Osteoblast (primary cell): ENCODE measurements around the gene ZMIZ1. TPM values are rescaled to one million over a fixed set of nuclear protein-coding genes. Genes with fewer than 3 reads are reported as not detected.
A peak's percentile ranks its signal among the peaks of the same experiment; 100 is the strongest.

Experiments used
- DNase-seq: peaks from one replicate; pipeline ENCODE4 v3.0.0; 2011; ENCODE audit warnings: low spot score, mixed read lengths; ENCODE audit not compliant: insufficient read length; ENCODE audit errors: missing footprints
- H2AFZ ChIP-seq: 2 replicates; pipeline ENCODE4 v1.6.0; 2011; ENCODE audit warnings: mild to moderate bottlenecking, low read length
- H3K27ac ChIP-seq: 2 replicates; pipeline ENCODE4 v1.5.1; 2011; ENCODE audit warnings: mild to moderate bottlenecking, low read depth, low read length, moderate library complexity
- H3K27me3 ChIP-seq: 2 replicates; pipeline ENCODE4 v1.6.0; 2012; ENCODE audit warnings: mild to moderate bottlenecking, control low read depth, inconsistent platforms, low read length, moderate library complexity; ENCODE audit not compliant: insufficient read depth
- H3K36me3 ChIP-seq: 2 replicates; pipeline ENCODE4 v1.5.1; 2011; ENCODE audit warnings: mild to moderate bottlenecking, low read length, control low read depth, moderate library complexity; ENCODE audit not compliant: insufficient read depth
- H3K4me1 ChIP-seq: 2 replicates; pipeline ENCODE4 v1.5.1; 2011; ENCODE audit warnings: mild to moderate bottlenecking, low read length, control low read depth, moderate library complexity; ENCODE audit not compliant: insufficient read depth
- H3K4me2 ChIP-seq: 2 replicates; pipeline ENCODE4 v1.6.0; 2011; ENCODE audit warnings: mild to moderate bottlenecking, low read length; ENCODE audit not compliant: insufficient read depth
- H3K4me3 ChIP-seq: fragments of 200-600 bp; sonication (generic); 3 replicates; pipeline ENCODE4 v1.5.1; 2012; ENCODE audit warnings: mild to moderate bottlenecking, low read length, inconsistent platforms; ENCODE audit not compliant: insufficient read depth
- H3K79me2 ChIP-seq: 2 replicates; pipeline ENCODE4 v1.6.0; 2012; ENCODE audit warnings: mild to moderate bottlenecking, low read length, control low read depth, inconsistent platforms; ENCODE audit not compliant: insufficient read depth
- H3K9me3 ChIP-seq: 2 replicates; pipeline ENCODE4 v1.5.1; 2011; ENCODE audit warnings: low read depth, low read length, control low read depth
- H4K20me1 ChIP-seq: 2 replicates; pipeline ENCODE4 v1.6.0; 2012; ENCODE audit warnings: mild to moderate bottlenecking, low read length, control low read depth; ENCODE audit not compliant: insufficient read depth
- CTCF ChIP-seq: IDR thresholded peaks from 2 replicates; pipeline ENCODE4 v1.5.1; 2011; ENCODE audit warnings: mild to moderate bottlenecking, low read depth, low read length, moderate library complexity; ENCODE audit errors: extremely low read depth
- total RNA-seq: library from RNA; depleted of rRNA; stranded (reverse); fragments of >200 nt; gene quantifications from 2 replicates; pipeline ENCODE4 v1.2.3, GENCODE V29; 2012

Gene ZMIZ1
- total RNA-seq, 1 donor = 40.9 TPM

GRCh38 chr10:79255007-79255507 lies 186.3 kb downstream of the ZMIZ1 start:
- H3K9me3 ChIP-seq = no peaks in the 10 kb centered on the region
- H3K4me3 ChIP-seq = no peak overlapping the region
- DNase-seq = peak; percentile 52
- no peak for TF ChIP-seq CTCF
- no peak overlapping the region for H3K27ac ChIP-seq
- H3K79me2 ChIP-seq = peaks cover 96% of the 10 kb centered on the region
- H3K4me2 ChIP-seq = no peak overlapping the region
- H3K36me3 ChIP-seq = peaks cover 30% of the 10 kb centered on the region
- no peak overlapping the region for H2AFZ ChIP-seq
- no peaks in the 10 kb centered on the region for H3K4me1 ChIP-seq
- peaks cover 71% of the 10 kb centered on the region for H4K20me1 ChIP-seq
- H3K27me3 ChIP-seq = no peaks in the 10 kb centered on the region

GRCh38 chr10:79256264-79256806 lies 187.6 kb downstream of the ZMIZ1 start:
- Histone ChIP-seq H3K9me3 (no peaks in the 10 kb centered on the region), H3K4me3 (no peak overlapping the region), H3K36me3 (peaks cover 33% of the 10 kb centered on the region), H3K4me2 (no peak overlapping the region), H3K27ac (no peak overlapping the region), H3K79me2 (peaks cover 96% of the 10 kb centered on the region), H3K27me3 (no peaks in the 10 kb centered on the region), H3K4me1 (peaks cover 2% of the 10 kb centered on the region), H4K20me1 (peaks cover 80% of the 10 kb centered on the region), H2AFZ (no peak overlapping the region)
- peak; percentile 65 for DNase-seq
- no peak for TF ChIP-seq CTCF

GRCh38 chr10:79258894-79259293 lies 190.1 kb downstream of the ZMIZ1 start:
- Histone ChIP-seq H3K27ac (no peak overlapping the region), H3K9me3 (no peaks in the 10 kb centered on the region), H2AFZ (no peak overlapping the region), H3K79me2 (peaks cover 96% of the 10 kb centered on the region), H3K4me3 (no peak overlapping the region), H3K4me2 (no peak overlapping the region), H4K20me1 (peaks cover 75% of the 10 kb centered on the region), H3K4me1 (peaks cover 10% of the 10 kb centered on the region), H3K27me3 (no peaks in the 10 kb centered on the region), H3K36me3 (peaks cover 37% of the 10 kb centered on the region)
- DNase-seq = no peak
- no peak for TF ChIP-seq CTCF

- Histone ChIP-seq H3K79me2 (peaks cover 96% of the 10 kb centered on the region), H3K4me3 (no peak overlapping the region), H3K36me3 (peaks cover 37% of the 10 kb centered on the region), H2AFZ (no peak overlapping the region), H4K20me1 (peaks cover 75% of the 10 kb centered on the region), H3K4me2 (no peak overlapping the region), H3K27me3 (no peaks in the 10 kb centered on the region), H3K27ac (peak overlapping the region; percentile 8), H3K4me1 (peaks cover 19% of the 10 kb centered on the region), H3K9me3 (no peaks in the 10 kb centered on the region)
- no peak for TF ChIP-seq CTCF
- no peak for DNase-seq
These were observed 191.1 kb downstream of the ZMIZ1 start for GRCh38 chr10:79259834-79260233.
